PC-3 (cell line): Measurements from ENCODE around the gene LCE2A.

Experiments
- CTCF ChIP-seq: fragments of 300-600 bp; sonication (generic); conservative IDR thresholded peaks from 2 replicates; pipeline ENCODE4 v1.5.1; 2017; ENCODE audit warnings: antibody characterized with exemption, low read depth, mild to moderate bottlenecking, low read length
- EZH2 ChIP-seq: fragments of 300-600 bp; sonication (generic); IDR thresholded peaks from one replicate; pipeline ENCODE4 v1.6.1; 2017; ENCODE audit warnings: antibody characterized with exemption, mild to moderate bottlenecking, low read length; ENCODE audit not compliant: unreplicated experiment

DNA sequence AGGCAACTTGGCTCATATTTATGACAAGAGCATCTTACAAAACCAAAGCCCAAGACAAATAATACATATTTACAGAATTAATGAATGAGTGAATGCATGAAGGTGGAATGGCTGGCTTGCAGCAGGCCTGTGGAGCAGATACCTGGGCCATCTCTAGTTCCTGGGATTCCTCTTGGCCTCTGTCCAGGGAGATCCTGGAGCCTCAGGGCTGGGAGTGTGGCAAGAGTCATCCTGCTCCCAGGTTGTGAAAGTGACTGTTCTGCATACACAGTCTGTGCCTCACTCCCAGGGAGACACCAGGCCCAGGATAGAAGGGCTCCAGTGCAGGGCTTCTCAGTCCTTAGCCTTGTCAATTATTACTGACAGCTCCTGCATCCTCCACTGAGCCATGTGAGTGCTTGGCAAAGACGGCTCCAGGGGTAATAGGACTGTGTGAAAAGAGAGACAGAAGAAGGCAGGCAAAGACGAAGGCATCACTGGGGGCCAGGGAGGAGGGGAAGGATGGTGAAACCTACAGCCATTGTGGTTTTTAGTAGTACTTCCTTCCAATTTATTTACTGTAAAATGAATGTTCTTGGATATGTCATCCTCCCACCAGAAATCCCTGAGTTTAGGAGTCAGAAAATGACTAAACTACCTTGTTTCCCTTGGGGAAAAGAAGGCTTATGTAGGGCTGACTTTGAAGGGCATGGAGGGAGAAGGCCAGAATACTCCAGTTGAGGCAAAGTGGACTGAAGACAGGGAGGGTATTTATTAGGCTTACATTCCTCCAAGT is 45.4 kb downstream of the LCE2A start:
- TF ChIP-seq CTCF (no peak), EZH2 (no peak)
